GM12878 (cell line): ENCODE data around the gene CKS1B. TPM values are rescaled to one million over a fixed set of nuclear protein-coding genes. Genes with fewer than 3 reads are reported as not detected.

Experiments
- ATAC-seq: fragments of 200-7000 bp; cut with Tn5 transposase; 3 replicates; pipeline ENCODE4 v1.9.1; 2020; ENCODE audit warnings: mild to moderate bottlenecking, moderate library complexity
- BruUV-seq: library from RNA; stranded (reverse); fragments of 400-500 nt; replicated peaks from 2 replicates; lab custom pipeline; 2021; lab: Mats Ljungman, UMichigan
- CTCF ChIA-PET: fragments of 300-600 bp; sonication (Branson Sonifier 250); formaldehyde crosslinking; extraction: SDS; loops from one replicate; lab custom pipeline; 2021; ENCODE audit warnings: inconsistent platforms; lab: Yijun Ruan, JAX
- POLR2A ChIA-PET: fragments of 350-600 bp; formaldehyde crosslinking; extraction: SDS; loops from one replicate; lab custom pipeline; 2021; ENCODE audit warnings: inconsistent platforms; lab: Charles Lee
- RAD21 ChIA-PET: fragments of 300-600 bp; sonication (Branson Sonifier 250); formaldehyde crosslinking; loops from one replicate; lab custom pipeline; 2023; ENCODE audit warnings: antibody characterized with exemption; ENCODE audit not compliant: unreplicated experiment; lab: Charles Lee
- SMC1A ChIA-PET: fragments of 300-600 bp; sonication (Branson Sonifier 250); formaldehyde crosslinking; loops from one replicate; lab custom pipeline; 2023; ENCODE audit not compliant: unreplicated experiment, uncharacterized antibody; lab: Charles Lee
- DNase-seq: peaks from one replicate; pipeline ENCODE4 v3.0.0-alpha.2; 2011; ENCODE audit warnings: low read depth, low spot score
- FAIRE-seq: peaks from 3 replicates; lab custom pipeline; 2011; peaks lifted over from hg19 to GRCh38; lab: Jason Lieb, UNC
- H2AFZ ChIP-seq: 2 replicates; pipeline ENCODE4 v1.6.0; 2011; ENCODE audit warnings: low read depth, low read length, control low read depth; ENCODE audit not compliant: control insufficient read depth
- H3K27ac ChIP-seq: 2 replicates; pipeline ENCODE4 v1.5.1; 2011; ENCODE audit warnings: control low read depth; ENCODE audit not compliant: control insufficient read depth, insufficient read depth
- H3K27me3 ChIP-seq, 2 experiments: replicated peaks in 1 of 2; 2 replicates each; pipeline versions ENCODE4 v1.6.0 to v1.6.1; 2011; ENCODE audit warnings: low read length in 1 of 2; ENCODE audit not compliant: control insufficient read depth in 2 of 2, insufficient read depth in 2 of 2
- H3K36me3 ChIP-seq, 2 experiments: 2 replicates each; pipeline ENCODE4 v1.5.1; 2011; ENCODE audit warnings: low read length in 1 of 2; ENCODE audit not compliant: control insufficient read depth in 2 of 2, insufficient read depth in 2 of 2
- H3K4me1 ChIP-seq: 2 replicates; pipeline ENCODE4 v1.6.1; 2011; ENCODE audit warnings: mild to moderate bottlenecking, low read length, moderate library complexity, mixed read lengths; ENCODE audit not compliant: control insufficient read depth, insufficient read depth
- H3K4me2 ChIP-seq: 2 replicates; pipeline ENCODE4 v1.6.0; 2011; ENCODE audit warnings: control low read depth; ENCODE audit not compliant: control insufficient read depth, insufficient read depth
- H3K4me3 ChIP-seq: fragments of 200-600 bp; sonication (generic); 2 replicates; pipeline ENCODE4 v1.5.1; 2016
- H3K79me2 ChIP-seq: 2 replicates; pipeline ENCODE4 v1.6.0; 2011; ENCODE audit warnings: low read length; ENCODE audit not compliant: control insufficient read depth, insufficient read depth
- H3K9ac ChIP-seq: 2 replicates; pipeline ENCODE4 v1.8.0; 2011; ENCODE audit warnings: low read length, control low read depth, mixed read lengths; ENCODE audit not compliant: control insufficient read depth, insufficient read depth
- H3K9me3 ChIP-seq: replicated peaks from 3 replicates; pipeline ENCODE4 v1.5.1; 2011; ENCODE audit warnings: mild to moderate bottlenecking, low read length; ENCODE audit not compliant: control insufficient read depth, insufficient read depth
- H4K20me1 ChIP-seq: 2 replicates; pipeline ENCODE4 v1.6.0; 2011; ENCODE audit not compliant: control insufficient read depth, insufficient read depth
- CEBPB ChIP-seq, 2 experiments: fragments of 150-350 bp in 1 of 2; IDR thresholded peaks; 2 replicates each; pipeline ENCODE4 v1.6.1; 2012 to 2014; ENCODE audit warnings: low read depth in 2 of 2, low read length in 2 of 2, borderline replicate concordance in 1 of 2, inconsistent platforms in 1 of 2
- EGR1 ChIP-seq, 2 experiments: IDR thresholded peaks; 1 replicate in 1 of 2; 2 replicates in 1 of 2; pipeline ENCODE4 v1.6.1; 2011 to 2012; ENCODE audit warnings: low read depth in 2 of 2, low read length in 2 of 2, borderline replicate concordance in 1 of 2, mild to moderate bottlenecking in 1 of 2, moderate library complexity in 1 of 2
- ETV6 ChIP-seq, 2 experiments: fragments of 450-650 bp in 1 of 2; IDR thresholded peaks in 1 of 2; conservative IDR thresholded peaks in 1 of 2; 2 replicates each; pipeline ENCODE4 v1.6.1; 2014; ENCODE audit warnings: antibody characterized with exemption in 1 of 2, borderline replicate concordance in 1 of 2, low read depth in 1 of 2, mild to moderate bottlenecking in 1 of 2, moderate library complexity in 1 of 2
- GABPA ChIP-seq: IDR thresholded peaks from 2 replicates; pipeline ENCODE4 v1.6.1; 2014; ENCODE audit warnings: antibody characterized with exemption, low read depth, mild to moderate bottlenecking, inconsistent platforms
- GATAD2B ChIP-seq: fragments of 450-650 bp; conservative IDR thresholded peaks from 2 replicates; pipeline ENCODE4 v1.6.1; 2017; ENCODE audit warnings: low read depth, mild to moderate bottlenecking, moderate library complexity
- SIX5 ChIP-seq: IDR thresholded peaks from 2 replicates; pipeline ENCODE4 v1.6.1; 2011; ENCODE audit warnings: mild to moderate bottlenecking, low read depth, low read length, moderate library complexity; ENCODE audit not compliant: severe bottlenecking
- SMARCA5 ChIP-seq: fragments of 450-650 bp; IDR thresholded peaks from 2 replicates; pipeline ENCODE4 v1.6.1; 2017; ENCODE audit warnings: mild to moderate bottlenecking
- WGBS: methylation state at CpG from one replicate; pipeline ENCODE4 v1.1.6; 2016; ENCODE audit warnings: low lambda C conversion rate; ENCODE audit not compliant: insufficient replicate concordance, insufficient coverage; ENCODE audit errors: missing lambda C conversion rate; 5-methylcytosine and 5-hydroxymethylcytosine counted together
- in situ Hi-C: fragments of 300-500 bp; cut with MboI; formaldehyde crosslinking; loops from 9 replicates; pipeline ENCODE4 v1.14.3; 2018; ENCODE audit warnings: mixed read lengths
- intact Hi-C: fragments of 100-400 bp; cut with micrococcal nuclease; formaldehyde crosslinking; loops from one replicate; pipeline ENCODE4 v1.14.2; 2022; ENCODE audit not compliant: unreplicated experiment
- polyA plus RNA-seq, 11 experiments: library from polyadenylated mRNA; depleted of rRNA in 4 of 11; unstranded in 6 of 11; stranded (reverse) in 5 of 11; fragments of >200 nt; fragmentation: Nextera tagmentation in 4 of 11; fragmentation: Illumina TruSeq in 1 of 11; extraction: Ambion mirVana in 4 of 11; extraction: Trizol in 1 of 11; gene quantifications; 1 replicate in 1 of 11; 2 replicates in 10 of 11; pipeline versions ENCODE4 v1.2.1 to v1.2.3, GENCODE V29; 2011 to 2016; ENCODE audit warnings: inconsistent platforms in 2 of 11, missing spikeins in 2 of 11, low read depth in 1 of 11
- total RNA-seq, 4 experiments: library from RNA; depleted of rRNA in 3 of 4; stranded (reverse); fragments of >200 nt in 3 of 4; fragmentation: Illumina TruSeq in 1 of 4; extraction: Trizol in 1 of 4; gene quantifications; 2 replicates each; pipeline versions ENCODE4 v1.2.1 to v1.2.3, GENCODE V29; 2013 to 2021
- TF ChIP-seq, protein P1 (sequence below): fragments of 450-650 bp; IDR thresholded peaks from 2 replicates; pipeline ENCODE4 v1.6.1; 2018; ENCODE audit warnings: borderline replicate concordance, mild to moderate bottlenecking; ENCODE audit not compliant: partially characterized antibody

The CKS1B gene
- total and polyA plus RNA-seq, 10 of the 15 experiments (the other 5 are each of a cell fraction or from before 2014, with no cell fraction given) = 125 to 608 (median 364) TPM

DNA sequence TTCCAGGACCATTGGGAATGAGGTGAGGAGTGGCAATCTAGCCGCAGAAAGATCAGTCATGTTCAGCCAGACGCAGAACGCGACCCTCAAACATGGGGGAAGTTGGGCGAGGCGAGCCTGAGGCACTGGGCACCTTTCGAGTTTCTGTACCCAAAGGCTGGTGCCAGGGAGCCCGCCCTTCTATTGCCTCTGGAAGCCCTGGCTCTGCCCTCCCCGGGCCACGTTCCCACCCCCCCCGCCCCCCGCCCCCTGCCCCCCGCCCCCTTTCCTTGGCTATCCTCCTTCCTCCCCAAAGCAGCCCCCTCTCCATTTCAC is 25.9 kb downstream of the CKS1B start:
- H3K4me3 ChIP-seq = peak overlapping the region; percentile 98
- H4K20me1 ChIP-seq = no peaks in the 10 kb centered on the region
- H3K36me3 ChIP-seq = no peaks in the 10 kb centered on the region
- 4% methylated on average over 7 of the region's 13 CpGs for WGBS
- peak overlapping the region; percentile 92 for H3K4me2 ChIP-seq
- peak overlapping the region; percentile 79 for H3K27ac ChIP-seq
- peak overlapping the region; percentile 73 for H3K9ac ChIP-seq
- DNase-seq (no peak), ATAC-seq (no peak; the same call in 1 of the 3 replicates), FAIRE-seq (no peak)
- SMC1A ChIA-PET = interaction anchor here (0.6 to 8.1 kb wide), 6 partner anchors 16 to 209 kb away, joined by 3 to 69 read pairs (median 6); partner anchors contain the start of genes FLAD1 and PBXIP1
- no peak overlapping the region; the same call in 1 of the 2 replicates for H2AFZ ChIP-seq
- intact Hi-C loops = loop anchor here (2.0 to 5.0 kb wide), 2 partner anchors 38 to 64 kb away; partner anchors contain the start of genes PMVK and PYGO2
- peaks cover 24% of the 10 kb centered on the region for H3K4me1 ChIP-seq
- H3K27me3 ChIP-seq = no peaks in the 10 kb centered on the region
- H3K79me2 ChIP-seq = peaks cover 31% of the 10 kb centered on the region
- BruUV-seq = no TSS peak
- TF ChIP-seq EGR1 (IDR thresholded peaks at IDR 0.05; ENCODE audit: borderline replicate concordance in 1 of 2, low read depth in 2 of 2, low read length in 2 of 2) (no peak), SIX5 (no peak), SMARCA5 (no peak), GABPA (no peak), ETV6 (conservative IDR thresholded peaks at IDR 0.05 in 1 of 2, IDR thresholded peaks at IDR 0.05 in 1 of 2; ENCODE audit: borderline replicate concordance in 1 of 2, low read depth in 1 of 2) (no peak), GATAD2B (no peak), CEBPB (IDR thresholded peaks at IDR 0.05; ENCODE audit: borderline replicate concordance in 1 of 2, low read depth in 2 of 2, low read length in 2 of 2) (no peak)
- TF ChIP-seq, protein P1, sequence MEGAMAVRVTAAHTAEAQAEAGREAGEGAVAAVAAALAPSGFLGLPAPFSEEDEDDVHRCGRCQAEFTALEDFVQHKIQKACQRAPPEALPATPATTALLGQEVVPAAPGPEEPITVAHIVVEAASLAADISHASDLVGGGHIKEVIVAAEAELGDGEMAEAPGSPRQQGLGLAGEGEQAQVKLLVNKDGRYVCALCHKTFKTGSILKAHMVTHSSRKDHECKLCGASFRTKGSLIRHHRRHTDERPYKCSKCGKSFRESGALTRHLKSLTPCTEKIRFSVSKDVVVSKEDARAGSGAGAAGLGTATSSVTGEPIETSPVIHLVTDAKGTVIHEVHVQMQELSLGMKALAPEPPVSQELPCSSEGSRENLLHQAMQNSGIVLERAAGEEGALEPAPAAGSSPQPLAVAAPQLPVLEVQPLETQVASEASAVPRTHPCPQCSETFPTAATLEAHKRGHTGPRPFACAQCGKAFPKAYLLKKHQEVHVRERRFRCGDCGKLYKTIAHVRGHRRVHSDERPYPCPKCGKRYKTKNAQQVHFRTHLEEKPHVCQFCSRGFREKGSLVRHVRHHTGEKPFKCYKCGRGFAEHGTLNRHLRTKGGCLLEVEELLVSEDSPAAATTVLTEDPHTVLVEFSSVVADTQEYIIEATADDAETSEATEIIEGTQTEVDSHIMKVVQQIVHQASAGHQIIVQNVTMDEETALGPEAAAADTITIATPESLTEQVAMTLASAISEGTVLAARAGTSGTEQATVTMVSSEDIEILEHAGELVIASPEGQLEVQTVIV = no peak
- RAD21 ChIA-PET = interaction anchor here (1.0 to 3.0 kb wide), 13 partner anchors 13 to 330 kb away, joined by 3 to 24 read pairs (median 7); partner anchors contain the start of genes FLAD1, PBXIP1 and SHC1
- in situ Hi-C loops = no loop called here
- H3K9me3 ChIP-seq = no peaks in the 10 kb centered on the region
- POLR2A ChIA-PET = interaction anchor here (0.5 to 3.4 kb wide), 9 partner anchors 16 to 278 kb away, joined by 3 to 36 read pairs (median 4); partner anchors contain the start of genes CKS1B, FLAD1, PMVK and PYGO2
- CTCF ChIA-PET = interaction anchor here (0.6 to 11.0 kb wide), 14 partner anchors 10 to 519 kb away, joined by 3 to 226 read pairs (median 8); partner anchors contain the start of genes CKS1B, FLAD1, KCNN3 and PBXIP1
